IMR-90 (cell line): ENCODE measurements around the gene TNRC18.

Source experiments
- CEBPB ChIP-seq: IDR thresholded peaks from 2 replicates; pipeline ENCODE4 v1.6.1; 2012; ENCODE audit warnings: low read depth, low read length, improper control_type of control experiment
- CHD1 ChIP-seq: IDR thresholded peaks from 2 replicates; pipeline ENCODE4 v1.6.1; 2012; ENCODE audit warnings: low read depth, low read length, improper control_type of control experiment
- FOS ChIP-seq: fragments of 150-350 bp; IDR thresholded peaks from 2 replicates; pipeline ENCODE4 v1.6.1; 2016; ENCODE audit warnings: low read depth, low read length
- NFE2L2 ChIP-seq: fragments of 150-350 bp; IDR thresholded peaks from 2 replicates; pipeline ENCODE4 v1.6.1; 2016; ENCODE audit warnings: low read depth, mild to moderate bottlenecking, low read length
- POLR2A ChIP-seq: IDR thresholded peaks from 2 replicates; pipeline ENCODE4 v1.6.1; 2012; ENCODE audit warnings: mild to moderate bottlenecking, low read depth, low read length
- RAD21 ChIP-seq: IDR thresholded peaks from 2 replicates; pipeline ENCODE4 v1.6.1; 2012; ENCODE audit warnings: low read length, improper control_type of control experiment
- RCOR1 ChIP-seq: IDR thresholded peaks from 2 replicates; pipeline ENCODE4 v1.6.1; 2012; ENCODE audit warnings: mild to moderate bottlenecking, low read length, improper control_type of control experiment; ENCODE audit not compliant: insufficient replicate concordance
- RFX5 ChIP-seq: IDR thresholded peaks from 2 replicates; pipeline ENCODE4 v1.8.0; 2012; ENCODE audit warnings: low read depth, mild to moderate bottlenecking, low read length, moderate library complexity
- SMC3 ChIP-seq: fragments of 150-350 bp; IDR thresholded peaks from 2 replicates; pipeline ENCODE4 v1.6.1; 2016; ENCODE audit warnings: low read depth, mild to moderate bottlenecking, antibody characterized with exemption, low read length, moderate library complexity
- USF2 ChIP-seq: fragments of 150-350 bp; IDR thresholded peaks from 2 replicates; pipeline ENCODE4 v1.6.1; 2017; ENCODE audit warnings: mild to moderate bottlenecking, antibody characterized with exemption, low read length, low read depth
- TF ChIP-seq, protein P1 (sequence below): conservative IDR thresholded peaks from 2 replicates; pipeline ENCODE4 v1.5.1; 2012; ENCODE audit warnings: mild to moderate bottlenecking, low read depth, low read length, improper control_type of control experiment
- TF ChIP-seq, protein P2 (sequence below): fragments of 150-350 bp; IDR thresholded peaks from 2 replicates; pipeline ENCODE4 v1.6.1; 2016; ENCODE audit warnings: low read depth, mild to moderate bottlenecking, low read length, moderate library complexity, borderline replicate concordance

DNA sequence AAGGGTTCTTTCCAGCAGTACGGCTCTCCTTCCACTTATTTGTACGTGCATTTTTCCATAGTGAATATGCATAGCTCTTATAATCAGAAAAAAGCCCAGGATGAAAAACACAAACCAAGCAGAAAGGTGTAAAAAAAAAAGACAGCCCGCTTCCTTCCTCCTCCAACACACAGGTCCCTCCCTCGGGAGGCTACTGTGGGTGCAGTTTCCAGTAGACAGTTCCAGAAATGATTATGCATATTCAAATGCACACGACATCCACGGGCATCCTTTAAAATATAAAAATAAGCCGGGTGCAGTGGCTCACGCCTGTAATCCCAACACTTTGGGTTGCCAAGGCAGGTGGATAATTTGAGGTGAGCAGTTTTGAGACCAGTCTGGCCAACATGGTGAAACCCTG, 59.9 kb downstream of the TNRC18 start:
- TF ChIP-seq, protein P1, sequence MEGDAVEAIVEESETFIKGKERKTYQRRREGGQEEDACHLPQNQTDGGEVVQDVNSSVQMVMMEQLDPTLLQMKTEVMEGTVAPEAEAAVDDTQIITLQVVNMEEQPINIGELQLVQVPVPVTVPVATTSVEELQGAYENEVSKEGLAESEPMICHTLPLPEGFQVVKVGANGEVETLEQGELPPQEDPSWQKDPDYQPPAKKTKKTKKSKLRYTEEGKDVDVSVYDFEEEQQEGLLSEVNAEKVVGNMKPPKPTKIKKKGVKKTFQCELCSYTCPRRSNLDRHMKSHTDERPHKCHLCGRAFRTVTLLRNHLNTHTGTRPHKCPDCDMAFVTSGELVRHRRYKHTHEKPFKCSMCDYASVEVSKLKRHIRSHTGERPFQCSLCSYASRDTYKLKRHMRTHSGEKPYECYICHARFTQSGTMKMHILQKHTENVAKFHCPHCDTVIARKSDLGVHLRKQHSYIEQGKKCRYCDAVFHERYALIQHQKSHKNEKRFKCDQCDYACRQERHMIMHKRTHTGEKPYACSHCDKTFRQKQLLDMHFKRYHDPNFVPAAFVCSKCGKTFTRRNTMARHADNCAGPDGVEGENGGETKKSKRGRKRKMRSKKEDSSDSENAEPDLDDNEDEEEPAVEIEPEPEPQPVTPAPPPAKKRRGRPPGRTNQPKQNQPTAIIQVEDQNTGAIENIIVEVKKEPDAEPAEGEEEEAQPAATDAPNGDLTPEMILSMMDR = no peak
- TF ChIP-seq POLR2A (no peak), RFX5 (no peak), FOS (no peak), NFE2L2 (no peak), SMC3 (no peak), RCOR1 (no peak), USF2 (no peak), CEBPB (no peak), RAD21 (no peak), CHD1 (no peak)
- TF ChIP-seq, protein P2, sequence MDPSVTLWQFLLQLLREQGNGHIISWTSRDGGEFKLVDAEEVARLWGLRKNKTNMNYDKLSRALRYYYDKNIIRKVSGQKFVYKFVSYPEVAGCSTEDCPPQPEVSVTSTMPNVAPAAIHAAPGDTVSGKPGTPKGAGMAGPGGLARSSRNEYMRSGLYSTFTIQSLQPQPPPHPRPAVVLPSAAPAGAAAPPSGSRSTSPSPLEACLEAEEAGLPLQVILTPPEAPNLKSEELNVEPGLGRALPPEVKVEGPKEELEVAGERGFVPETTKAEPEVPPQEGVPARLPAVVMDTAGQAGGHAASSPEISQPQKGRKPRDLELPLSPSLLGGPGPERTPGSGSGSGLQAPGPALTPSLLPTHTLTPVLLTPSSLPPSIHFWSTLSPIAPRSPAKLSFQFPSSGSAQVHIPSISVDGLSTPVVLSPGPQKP = no peak
